ENCODE results near the gene ZNF133. TPM values are rescaled to one million over a fixed set of nuclear protein-coding genes. Genes with fewer than 3 reads are reported as not detected.

Gene ZNF133
- polyA plus RNA-seq (71.2 and 72.8 TPM in 2 replicates), polyA minus RNA-seq (39.2 and 51.2 TPM in 2 replicates)

DNA sequence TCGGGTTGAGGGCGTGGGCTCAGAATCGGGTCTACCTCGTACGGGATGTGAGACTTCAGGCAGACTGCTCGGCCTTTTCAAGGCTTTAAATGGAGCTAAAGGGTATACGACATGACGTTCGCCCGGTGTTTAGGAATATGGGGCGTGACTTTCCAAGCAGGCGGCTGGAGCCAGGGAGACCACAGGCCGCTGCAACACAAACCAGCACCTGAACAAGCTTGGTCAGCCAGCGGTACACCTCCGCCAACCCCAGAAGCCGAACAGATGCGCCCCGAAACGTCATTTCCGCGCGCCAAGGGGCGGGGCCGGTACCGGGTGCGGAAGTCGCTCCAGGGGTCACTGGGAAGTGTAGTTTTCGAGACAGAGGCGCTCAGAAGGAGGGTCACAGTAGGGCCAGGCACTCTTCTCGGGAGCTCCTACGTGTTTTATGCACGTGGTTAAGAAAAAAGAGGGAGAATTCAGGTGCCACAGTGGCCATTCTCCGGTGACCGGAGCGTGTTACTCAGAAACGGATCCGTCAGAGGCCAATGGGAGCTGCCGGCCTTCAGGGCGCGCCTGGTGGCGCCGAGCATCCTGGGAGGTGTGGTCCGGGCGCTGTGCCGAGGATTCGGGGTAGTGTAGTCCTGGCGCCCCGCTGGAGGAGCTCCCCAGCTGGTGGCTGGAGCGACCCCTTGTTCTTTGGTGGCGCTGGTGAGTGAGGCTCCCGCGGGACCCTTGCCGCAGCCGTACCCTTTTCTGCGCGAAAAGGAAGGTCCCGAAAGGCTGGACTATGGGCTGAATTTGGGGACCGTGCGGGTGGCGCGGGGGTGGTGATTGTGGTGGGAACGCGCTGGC is at the start of gene ZNF133:
Gene ZNF133 (plus strand): TSS at position 613 of the 834 bp plus-strand sequence. CDS start 17,160 bp downstream, outside the sequence.
- H4K20me1 ChIP-seq (ENCODE audit: insufficient read depth), result no peaks in the 10 kb centered on the region
- H3K27me3 ChIP-seq (ENCODE audit: insufficient read depth, low read depth, low read length), result no peaks in the 10 kb centered on the region
- no peaks in the 10 kb centered on the region for H3K9me2 ChIP-seq (ENCODE audit: insufficient read depth, low read length)
- H3K4me2 ChIP-seq (ENCODE audit: low read length), result peak within 1 kb of the TSS; percentile 83
- H3F3A ChIP-seq (ENCODE audit: insufficient read depth, low read length, poor library complexity, severe bottlenecking), result no peaks in the 10 kb centered on the region
- H3K27ac ChIP-seq (ENCODE audit: low read length), result peak within 1 kb of the TSS; percentile 94
- peak within 1 kb of the TSS; percentile 93 for H3K4me3 ChIP-seq (ENCODE audit: low read length)
- H3K36me3 ChIP-seq (ENCODE audit: insufficient read depth, low read length), result peaks cover 9% of the 10 kb centered on the region
- peak within 1 kb of the TSS; percentile 99 for H2AFZ ChIP-seq (ENCODE audit: low read depth, low read length)
- peaks cover 32% of the 10 kb centered on the region for H3K79me2 ChIP-seq (replicated peaks; ENCODE audit: insufficient read depth, low read length)
- peak within 1 kb of the TSS; percentile 94 for H3K9ac ChIP-seq (ENCODE audit: low read length)
- TF ChIP-seq CTCF (IDR thresholded peaks at IDR 0.05; ENCODE audit: poor library complexity, severe bottlenecking) (peak; percentile 56), POLR2AphosphoS5 (IDR thresholded peaks at IDR 0.05) (peak; percentile 98), MXI1 (conservative IDR thresholded peaks at IDR 0.05; ENCODE audit: poor library complexity, severe bottlenecking) (peak; percentile 77), EP300 (conservative IDR thresholded peaks at IDR 0.05; ENCODE audit: poor library complexity, severe bottlenecking) (peak; percentile 41), SMC3 (conservative IDR thresholded peaks at IDR 0.05; ENCODE audit: poor library complexity) (peak; percentile 43), EZH2 (IDR thresholded peaks at IDR 0.05; ENCODE audit: borderline replicate concordance, insufficient read depth, low read length, poor library complexity, severe bottlenecking) (no peak), RAD21 (conservative IDR thresholded peaks at IDR 0.05) (peak; percentile 26), TAF1 (IDR thresholded peaks at IDR 0.05; ENCODE audit: low read depth) (no peak)
- TF ChIP-seq, protein P1, sequence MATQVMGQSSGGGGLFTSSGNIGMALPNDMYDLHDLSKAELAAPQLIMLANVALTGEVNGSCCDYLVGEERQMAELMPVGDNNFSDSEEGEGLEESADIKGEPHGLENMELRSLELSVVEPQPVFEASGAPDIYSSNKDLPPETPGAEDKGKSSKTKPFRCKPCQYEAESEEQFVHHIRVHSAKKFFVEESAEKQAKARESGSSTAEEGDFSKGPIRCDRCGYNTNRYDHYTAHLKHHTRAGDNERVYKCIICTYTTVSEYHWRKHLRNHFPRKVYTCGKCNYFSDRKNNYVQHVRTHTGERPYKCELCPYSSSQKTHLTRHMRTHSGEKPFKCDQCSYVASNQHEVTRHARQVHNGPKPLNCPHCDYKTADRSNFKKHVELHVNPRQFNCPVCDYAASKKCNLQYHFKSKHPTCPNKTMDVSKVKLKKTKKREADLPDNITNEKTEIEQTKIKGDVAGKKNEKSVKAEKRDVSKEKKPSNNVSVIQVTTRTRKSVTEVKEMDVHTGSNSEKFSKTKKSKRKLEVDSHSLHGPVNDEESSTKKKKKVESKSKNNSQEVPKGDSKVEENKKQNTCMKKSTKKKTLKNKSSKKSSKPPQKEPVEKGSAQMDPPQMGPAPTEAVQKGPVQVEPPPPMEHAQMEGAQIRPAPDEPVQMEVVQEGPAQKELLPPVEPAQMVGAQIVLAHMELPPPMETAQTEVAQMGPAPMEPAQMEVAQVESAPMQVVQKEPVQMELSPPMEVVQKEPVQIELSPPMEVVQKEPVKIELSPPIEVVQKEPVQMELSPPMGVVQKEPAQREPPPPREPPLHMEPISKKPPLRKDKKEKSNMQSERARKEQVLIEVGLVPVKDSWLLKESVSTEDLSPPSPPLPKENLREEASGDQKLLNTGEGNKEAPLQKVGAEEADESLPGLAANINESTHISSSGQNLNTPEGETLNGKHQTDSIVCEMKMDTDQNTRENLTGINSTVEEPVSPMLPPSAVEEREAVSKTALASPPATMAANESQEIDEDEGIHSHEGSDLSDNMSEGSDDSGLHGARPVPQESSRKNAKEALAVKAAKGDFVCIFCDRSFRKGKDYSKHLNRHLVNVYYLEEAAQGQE (IDR thresholded peaks at IDR 0.05; ENCODE audit: borderline replicate concordance), result no peak
- H3K9me3 ChIP-seq (ENCODE audit: low read length), result peaks cover 5% of the 10 kb centered on the region

- H3K9ac ChIP-seq (ENCODE audit: low read length), result no peak overlapping the region
- no peaks in the 10 kb centered on the region for H3K9me3 ChIP-seq (ENCODE audit: low read length)
- H3K36me3 ChIP-seq (ENCODE audit: insufficient read depth, low read length), result no peaks in the 10 kb centered on the region
- H3K27ac ChIP-seq (ENCODE audit: low read length), result no peak overlapping the region
- H3K27me3 ChIP-seq (ENCODE audit: insufficient read depth, low read depth, low read length), result no peaks in the 10 kb centered on the region
- H2AFZ ChIP-seq (ENCODE audit: low read depth, low read length), result no peak overlapping the region
- no peaks in the 10 kb centered on the region for H3K79me2 ChIP-seq (replicated peaks; ENCODE audit: insufficient read depth, low read length)
- no peaks in the 10 kb centered on the region for H3K9me2 ChIP-seq (ENCODE audit: insufficient read depth, low read length)
- H4K20me1 ChIP-seq (ENCODE audit: insufficient read depth), result no peaks in the 10 kb centered on the region
- H3K4me2 ChIP-seq (ENCODE audit: low read length), result no peak overlapping the region
- no peak for TF ChIP-seq MXI1 (conservative IDR thresholded peaks at IDR 0.05; ENCODE audit: poor library complexity, severe bottlenecking)
- TF ChIP-seq POLR2AphosphoS5 (IDR thresholded peaks at IDR 0.05), result no peak
- H3F3A ChIP-seq (ENCODE audit: insufficient read depth, low read length, poor library complexity, severe bottlenecking), result no peaks in the 10 kb centered on the region
- H3K4me3 ChIP-seq (ENCODE audit: low read length), result no peak overlapping the region
These were observed 47.3 kb upstream of the ZNF133 start for GRCh38 chr20:18240997-18241396.

Data from neural cell (in vitro differentiated cells).